GM15510 (cell line): ENCODE data around the gene CD96.

Experiments
- POLR2A ChIP-seq: IDR thresholded peaks from 3 replicates; pipeline ENCODE4 v1.6.1; 2011; ENCODE audit warnings: borderline replicate concordance; ENCODE audit not compliant: insufficient read length; ENCODE audit errors: extremely low read depth

The CD96 gene

DNA sequence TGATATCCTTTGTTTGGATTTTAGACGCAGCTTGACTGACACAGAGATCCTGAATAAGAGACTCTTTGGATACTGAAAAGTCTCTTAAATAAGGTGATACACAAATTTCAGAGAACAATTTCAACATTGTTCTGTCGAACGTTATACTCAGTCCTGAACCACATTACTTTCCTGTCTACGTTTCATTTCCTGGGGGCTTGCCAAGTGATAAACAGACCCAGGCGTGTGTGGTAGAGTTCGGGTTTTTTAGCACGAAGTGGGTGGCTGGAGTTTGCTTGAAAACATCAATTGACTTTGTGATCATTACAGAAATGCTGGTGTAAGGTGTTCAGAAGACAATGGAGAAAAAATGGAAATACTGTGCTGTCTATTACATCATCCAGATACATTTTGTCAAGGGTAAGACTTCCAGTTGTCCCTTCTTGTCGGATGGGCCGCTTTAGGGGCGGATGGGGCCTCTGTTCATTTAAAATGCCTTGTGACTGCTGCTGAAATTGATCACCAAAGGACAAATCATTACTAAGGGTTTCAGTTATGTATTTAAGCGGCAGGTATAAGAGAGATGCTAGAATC is at the start of gene CD96:
TSS of gene CD96 (plus strand) at position 287 of the 573 bp plus-strand sequence. CDS start at position 339, 52 bp downstream.
- no peak for TF ChIP-seq POLR2A

DNA sequence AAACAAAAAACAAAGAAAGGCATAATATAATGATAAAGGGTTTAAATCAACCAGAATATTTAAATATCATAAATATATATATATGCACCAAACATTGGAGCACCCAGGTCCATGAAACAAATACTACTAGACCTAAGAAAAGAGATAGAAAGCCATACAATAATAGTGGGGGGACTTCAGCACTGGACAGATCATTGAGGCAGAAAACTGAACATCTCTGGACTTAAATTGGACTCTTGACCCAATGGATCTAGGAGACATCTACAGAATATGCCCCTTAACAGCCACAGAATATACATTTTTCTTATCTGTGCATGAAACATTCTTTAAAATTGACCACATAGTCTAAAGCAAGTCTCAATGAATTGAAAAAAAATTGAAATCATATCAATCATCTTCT is 48.7 kb upstream of the CD96 start:
- TF ChIP-seq POLR2A = no peak

DNA sequence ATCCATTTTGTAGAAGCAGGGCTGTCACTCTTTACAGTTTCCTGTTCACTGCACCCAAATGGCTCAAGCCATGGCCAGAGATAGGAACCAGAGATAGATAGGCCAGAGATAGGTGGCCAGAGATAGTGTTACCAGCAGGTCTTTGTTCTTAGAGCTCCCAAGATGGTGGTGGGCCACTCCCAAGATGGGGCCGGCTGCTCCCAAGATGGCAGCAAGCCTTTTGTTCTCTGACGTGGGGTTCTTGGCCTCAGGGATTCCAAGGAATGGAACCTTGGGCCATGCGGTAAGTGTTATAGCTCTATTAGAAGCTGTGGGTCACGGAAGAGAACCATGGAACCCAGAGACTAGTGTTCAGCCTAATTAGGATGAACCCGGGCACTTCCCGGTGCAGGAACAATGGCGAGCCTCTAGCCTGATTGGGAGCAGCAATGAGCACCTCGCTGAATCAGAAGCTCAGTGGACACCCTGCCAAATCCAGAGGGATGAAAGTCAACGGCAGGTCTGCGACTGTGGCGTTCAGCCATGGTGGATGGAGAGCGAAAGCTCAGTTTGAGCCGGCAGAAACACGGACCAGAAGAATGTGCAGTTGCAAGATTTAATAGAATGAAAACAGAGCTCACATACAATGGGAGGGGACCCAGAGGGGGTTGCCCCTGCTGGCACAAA is 45.0 kb upstream of the CD96 start:
- no peak for TF ChIP-seq POLR2A

DNA sequence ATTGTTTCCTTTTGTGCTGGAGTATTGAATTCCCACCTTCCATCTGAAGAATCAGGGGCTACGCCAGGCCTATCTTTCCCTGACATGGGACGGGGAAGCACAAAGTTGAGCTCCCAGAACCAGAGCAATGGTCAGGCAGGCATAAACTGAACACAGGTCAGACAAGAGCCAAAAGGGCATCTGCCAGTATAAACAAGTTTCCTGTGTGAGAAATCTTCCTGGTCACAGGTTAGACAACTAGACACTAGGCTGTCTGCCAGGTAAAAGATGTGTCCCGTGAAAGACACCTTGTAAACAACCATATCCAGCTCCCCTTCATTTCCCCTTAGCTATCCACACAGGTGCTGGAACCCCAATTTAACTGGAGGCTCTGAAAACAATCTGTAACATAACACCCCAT is 44.0 kb upstream of the CD96 start:
- no peak for TF ChIP-seq POLR2A

DNA sequence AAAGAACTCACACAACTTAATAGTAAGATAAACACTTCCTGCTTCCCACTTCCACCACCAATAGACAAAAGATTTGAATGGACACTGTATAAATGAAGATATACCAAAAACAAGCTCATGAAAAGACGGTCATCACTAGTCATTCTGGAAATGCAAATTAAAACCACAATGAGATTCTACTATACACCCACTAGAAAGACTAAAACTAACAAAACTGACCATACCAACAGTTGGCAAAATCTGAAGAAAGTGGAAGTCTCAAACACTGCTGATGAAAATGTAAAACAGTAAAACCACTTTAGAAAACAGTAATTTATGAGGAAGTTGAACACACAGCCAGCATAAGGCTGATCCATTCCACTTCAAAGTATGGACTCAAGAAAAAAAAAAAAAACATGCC is 35.6 kb upstream of the CD96 start:
- TF ChIP-seq POLR2A = no peak

GRCh38 chr3:111509308-111509707 is 32.7 kb upstream of the CD96 start:
- no peak for TF ChIP-seq POLR2A

DNA sequence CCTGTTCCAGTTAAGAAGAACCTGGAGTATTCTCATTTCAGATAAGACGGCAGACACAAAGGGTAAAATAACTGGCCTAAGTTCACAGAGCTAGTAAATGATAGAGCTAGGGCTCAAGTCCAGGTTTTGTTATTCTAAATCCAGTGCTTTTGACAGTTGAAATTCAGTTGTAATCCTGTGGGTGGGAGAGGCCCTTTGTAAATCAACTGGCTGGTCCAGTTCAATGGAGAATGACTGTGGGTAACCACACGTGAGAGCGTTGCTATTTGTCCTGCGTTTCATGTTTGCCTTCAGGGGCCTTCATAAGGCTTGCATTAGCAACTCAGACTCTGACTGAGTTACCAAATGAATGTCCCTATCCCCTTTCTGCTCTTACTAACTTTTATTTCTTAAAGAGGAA is 24.2 kb upstream of the CD96 start:
- no peak for TF ChIP-seq POLR2A

DNA sequence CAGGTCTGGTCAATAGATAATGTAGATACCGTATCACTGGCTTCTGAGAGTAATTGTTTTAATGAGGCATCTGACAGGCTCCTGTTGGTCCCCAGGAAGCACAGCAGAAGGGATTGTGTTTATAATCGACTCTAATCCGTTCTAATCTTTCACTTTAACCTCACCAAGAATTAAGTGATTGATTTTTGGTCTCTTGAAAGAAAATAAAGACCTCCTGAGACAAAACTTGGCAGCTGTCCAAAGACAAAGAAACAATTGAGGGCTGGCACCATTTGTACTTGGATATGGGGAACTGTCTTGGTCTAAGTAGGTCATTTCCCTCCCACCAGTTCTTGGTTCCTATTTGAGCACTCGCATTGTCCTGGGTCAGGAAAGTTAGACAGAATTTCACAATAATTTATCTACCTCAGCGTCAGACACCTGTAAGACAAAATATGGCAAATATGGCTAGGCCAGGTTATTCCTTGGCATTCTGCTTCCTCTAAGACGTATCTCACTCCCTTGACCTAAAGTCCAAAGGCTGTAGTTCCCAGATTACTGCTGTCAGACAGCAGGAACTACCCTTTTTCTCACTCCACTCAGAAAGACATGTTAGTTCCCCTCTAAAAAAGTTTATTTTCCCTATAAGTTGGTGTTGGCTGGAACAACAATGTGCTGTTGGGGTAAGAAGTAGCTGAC is 22.7 kb upstream of the CD96 start:
- TF ChIP-seq POLR2A = no peak

GRCh38 chr3:111521891-111522290 is 20.1 kb upstream of the CD96 start:
- no peak for TF ChIP-seq POLR2A

DNA sequence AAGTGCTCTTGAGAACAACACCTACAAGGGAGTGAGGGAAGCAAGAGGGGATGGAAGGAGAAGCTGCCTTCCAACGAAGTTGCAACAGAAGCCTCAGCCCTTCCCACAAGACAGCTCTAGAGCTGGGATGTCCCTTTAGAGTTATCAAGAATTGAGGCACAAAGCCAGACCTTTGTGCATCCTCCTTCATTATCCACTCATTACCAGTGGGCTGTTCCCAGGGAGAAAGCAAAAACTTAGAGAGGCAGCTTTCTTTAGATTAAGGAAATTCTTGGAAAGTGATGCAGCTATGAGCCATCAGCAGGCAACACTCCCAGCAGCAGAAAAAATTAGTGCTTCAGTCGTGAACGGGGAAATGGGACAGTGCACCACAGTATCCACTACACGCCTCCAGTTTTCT is 10.6 kb upstream of the CD96 start:
- no peak for TF ChIP-seq POLR2A

DNA sequence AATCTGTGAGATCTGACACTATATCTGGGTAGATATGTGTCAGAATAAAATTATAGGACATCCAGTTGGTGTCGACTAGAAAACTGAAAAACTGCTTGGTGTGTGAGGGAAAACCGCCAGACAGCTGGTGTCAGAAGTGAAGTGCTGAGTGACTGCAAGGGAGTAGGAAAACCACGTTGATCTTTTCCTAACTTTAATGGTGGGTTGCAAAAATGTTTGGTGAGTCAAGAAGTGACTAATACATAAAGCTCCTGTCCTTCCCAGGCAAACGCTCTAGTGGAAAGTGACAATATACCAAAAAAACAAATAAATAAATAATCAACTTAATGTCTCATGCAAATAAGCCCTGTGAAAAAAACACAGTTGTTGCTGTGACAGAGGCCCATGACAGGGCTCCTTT is 7.3 kb upstream of the CD96 start:
- no peak for TF ChIP-seq POLR2A

GRCh38 chr3:111538111-111538510 is 3.9 kb upstream of the CD96 start:
- TF ChIP-seq POLR2A = no peak

- no peak for TF ChIP-seq POLR2A
Measured at GRCh38 chr3:111538681-111539083, 3.3 kb upstream of the CD96 start.

GRCh38 chr3:111539351-111540331 is 2.4 kb upstream of the CD96 start:
- TF ChIP-seq POLR2A = no peak

GRCh38 chr3:111541391-111541790 is 606 bp upstream of the CD96 start:
- TF ChIP-seq POLR2A = no peak
